Psoas muscle (tissue), 8 donors: Measurements from ENCODE around the gene NINL. TPM values are rescaled to one million over a fixed set of nuclear protein-coding genes. Genes with fewer than 3 reads are reported as not detected.

Experiments
- ATAC-seq, 4 donors: fragments of 200-7000 bp; cut with Tn5 transposase; one replicate each; pipeline ENCODE4 v1.9.1; 2020; ENCODE audit warnings: moderate library complexity in 3 of 4, mild to moderate bottlenecking in 2 of 4
- DNase-seq, 2 donors: peaks; one replicate each; pipeline ENCODE4 v3.0.0-alpha.2; 2020
- H3K27ac ChIP-seq: fragments of 200-600 bp; one replicate; pipeline ENCODE4 v1.8.0; 2022
- H3K27me3 ChIP-seq, 3 donors: fragments of 200-600 bp in 1 of 3; one replicate each; pipeline versions ENCODE4 v1.6.1 to v1.8.0; 2013 to 2022; ENCODE audit warnings: low read length in 2 of 3, mild to moderate bottlenecking in 2 of 3, moderate library complexity in 1 of 3; ENCODE audit not compliant: insufficient read depth in 3 of 3
- H3K36me3 ChIP-seq, 2 donors: fragments of 200-600 bp in 1 of 2; one replicate each; pipeline versions ENCODE4 v1.6.1 to v1.8.0; 2013 to 2022; ENCODE audit warnings: low read depth in 1 of 2, mild to moderate bottlenecking in 1 of 2, moderate library complexity in 1 of 2; ENCODE audit not compliant: insufficient read depth in 1 of 2
- H3K4me1 ChIP-seq: fragments of 200-600 bp; one replicate; pipeline ENCODE4 v1.8.0; 2022
- H3K4me3 ChIP-seq: fragments of 200-600 bp; one replicate; pipeline ENCODE4 v1.8.0; 2022; ENCODE audit warnings: mild to moderate bottlenecking
- H3K9me3 ChIP-seq: fragments of 200-600 bp; one replicate; pipeline ENCODE4 v1.8.0; 2022
- WGBS, 3 donors: extraction: QIAGEN DNeasy Blood & Tissue Kit; methylation state at CpG; one replicate each; pipeline versions ENCODE4 v1.1.6 to v1.1.7; 2013; 5-methylcytosine and 5-hydroxymethylcytosine counted together
- intact Hi-C, 2 donors: fragments of 100-400 bp; cut with DNase I; formaldehyde crosslinking; loops; one replicate each; pipeline versions ENCODE4 v1.11.0 to v1.14.2; 2022
- polyA plus RNA-seq, 3 donors: library from polyadenylated mRNA; stranded (reverse); fragments of 200-250 nt; gene quantifications; one replicate each; pipeline ENCODE4 v1.2.3, GENCODE V29; 2013
- total RNA-seq, 4 donors: library from RNA; stranded (reverse); fragmentation: NEBNext Ultra II Directional in 2 of 4; extraction: Animal tissue kit (Norgen Biotek cat#: 25700) in 2 of 4; gene quantifications; one replicate each; pipeline versions ENCODE4 v1.2.1 to v1.2.4, GENCODE V29; 2021 to 2023
- TF ChIP-seq, protein P1 (sequence below): fragments of 200-600 bp; IDR thresholded peaks from one replicate; pipeline ENCODE4 v1.8.0; 2022; ENCODE audit warnings: antibody characterized with exemption
- donor health status: healthy with polysubstance abuse.
- donor health status: DM: no; HTN: no; CAD: no; lungs with moderate emphysema.
- donor health status: Bipolar disorder and iron deficiency.
- donor health status: healthy.
- donor health status: DM: yes; HTN: yes; CAD: no.
- donor health status: DM: no; HTN: no; CAD: no.
- donor health status: DM: no; HTN: no; CAD: no.
- donor health status: DM: yes; HTN: yes; CAD: no.

Gene NINL
- total and polyA plus RNA-seq, 7 donors: 0.22 to 1.3 (median 0.42) TPM

DNA sequence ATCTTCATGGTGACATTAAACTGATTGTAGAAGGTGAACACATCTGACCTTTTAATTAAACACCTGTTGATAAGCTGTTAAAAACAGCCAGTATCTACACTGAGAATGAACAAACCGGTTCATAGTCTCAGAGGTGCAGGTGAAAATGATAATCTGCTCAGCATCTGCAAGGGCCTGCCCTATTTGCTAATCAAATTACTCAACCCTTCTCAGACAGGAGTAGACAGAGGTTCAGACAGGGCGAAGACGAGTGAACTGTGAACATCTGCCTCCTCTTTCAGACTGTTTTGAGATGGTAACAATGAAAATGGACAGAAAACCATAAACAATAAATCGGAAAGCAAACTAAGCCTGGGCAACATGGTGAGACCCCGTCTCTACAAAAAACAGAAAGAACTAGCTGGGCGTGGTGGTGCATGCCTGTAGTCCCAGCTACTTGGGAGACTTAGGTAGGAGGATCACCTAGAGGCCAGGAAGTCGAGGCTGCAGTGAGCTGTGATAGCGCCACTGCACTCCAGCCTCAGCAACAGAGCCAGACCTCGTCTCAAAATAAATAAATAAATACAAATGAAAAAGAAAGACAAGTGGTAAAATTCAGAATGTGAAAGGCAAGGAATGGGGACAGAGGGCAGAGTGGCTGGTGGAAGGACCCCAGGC, 55.9 kb downstream of the NINL start:
- DNase-seq: no peak
- TF ChIP-seq, protein P1, sequence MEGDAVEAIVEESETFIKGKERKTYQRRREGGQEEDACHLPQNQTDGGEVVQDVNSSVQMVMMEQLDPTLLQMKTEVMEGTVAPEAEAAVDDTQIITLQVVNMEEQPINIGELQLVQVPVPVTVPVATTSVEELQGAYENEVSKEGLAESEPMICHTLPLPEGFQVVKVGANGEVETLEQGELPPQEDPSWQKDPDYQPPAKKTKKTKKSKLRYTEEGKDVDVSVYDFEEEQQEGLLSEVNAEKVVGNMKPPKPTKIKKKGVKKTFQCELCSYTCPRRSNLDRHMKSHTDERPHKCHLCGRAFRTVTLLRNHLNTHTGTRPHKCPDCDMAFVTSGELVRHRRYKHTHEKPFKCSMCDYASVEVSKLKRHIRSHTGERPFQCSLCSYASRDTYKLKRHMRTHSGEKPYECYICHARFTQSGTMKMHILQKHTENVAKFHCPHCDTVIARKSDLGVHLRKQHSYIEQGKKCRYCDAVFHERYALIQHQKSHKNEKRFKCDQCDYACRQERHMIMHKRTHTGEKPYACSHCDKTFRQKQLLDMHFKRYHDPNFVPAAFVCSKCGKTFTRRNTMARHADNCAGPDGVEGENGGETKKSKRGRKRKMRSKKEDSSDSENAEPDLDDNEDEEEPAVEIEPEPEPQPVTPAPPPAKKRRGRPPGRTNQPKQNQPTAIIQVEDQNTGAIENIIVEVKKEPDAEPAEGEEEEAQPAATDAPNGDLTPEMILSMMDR: no peak
- no peaks in the 10 kb centered on the region for H3K36me3 ChIP-seq
- intact Hi-C loops: no loop called here
- no peak overlapping the region for H3K27ac ChIP-seq
- H3K4me3 ChIP-seq: no peak overlapping the region
- H3K4me1 ChIP-seq: no peaks in the 10 kb centered on the region
- no peaks in the 10 kb centered on the region for H3K27me3 ChIP-seq
- H3K9me3 ChIP-seq: no peaks in the 10 kb centered on the region
- no peak for ATAC-seq
- 84 to 92% (median 91%) methylated on average over 9 of the region's 9 CpGs for WGBS, 3 donors

DNA sequence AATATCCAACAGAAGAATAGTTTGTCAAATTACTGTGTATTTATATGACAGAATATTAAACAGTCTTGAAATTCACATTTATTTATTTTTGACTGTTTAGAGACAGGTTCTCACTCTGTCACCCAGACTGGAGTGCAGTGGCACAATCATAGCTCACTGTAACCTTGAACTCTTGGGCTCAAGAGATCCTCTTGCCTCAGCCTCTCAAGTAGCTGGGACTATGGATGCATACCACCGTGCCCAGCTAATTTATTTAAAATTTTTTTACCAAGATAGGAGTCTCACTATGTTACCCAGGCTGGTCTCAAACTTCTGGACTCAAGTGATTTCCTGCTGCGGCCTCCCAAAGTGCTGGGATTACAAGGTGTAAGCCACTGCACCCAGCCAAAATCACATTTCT, 57.4 kb downstream of the NINL start:
- no peaks in the 10 kb centered on the region for H3K27me3 ChIP-seq
- intact Hi-C loops: no loop called here
- DNase-seq (no peak), ATAC-seq (no peak)
- H3K36me3 ChIP-seq: no peaks in the 10 kb centered on the region
- 89 to 100% (median 94%) methylated on average over 2 of the region's 2 CpGs for WGBS, 3 donors
- H3K4me3 ChIP-seq: no peak overlapping the region
- TF ChIP-seq, protein P1: no peak
- H3K9me3 ChIP-seq: no peaks in the 10 kb centered on the region
- no peak overlapping the region for H3K27ac ChIP-seq
- H3K4me1 ChIP-seq: no peaks in the 10 kb centered on the region

DNA sequence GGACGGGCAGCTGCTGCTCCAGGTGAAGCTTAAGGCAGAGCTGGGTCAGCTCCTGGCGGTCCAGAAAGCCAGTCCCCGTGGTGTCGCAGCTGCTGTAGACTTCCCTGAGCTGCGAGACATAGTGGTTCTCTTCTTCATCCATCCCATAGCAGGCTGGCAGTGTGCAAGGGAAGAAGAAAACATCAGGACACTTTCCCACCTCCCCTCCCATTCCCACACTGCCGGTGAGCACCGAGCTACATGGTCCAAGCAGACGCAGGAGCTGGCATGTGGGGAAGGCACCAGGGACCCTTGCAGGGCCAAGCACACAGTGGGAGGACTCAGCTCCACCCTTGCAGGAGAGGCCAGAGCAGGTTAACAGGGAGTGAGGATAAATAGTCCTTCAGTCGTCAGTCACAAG, 58.9 kb downstream of the NINL start:
- ATAC-seq (no peak), DNase-seq (no peak)
- WGBS, 3 donors: 86 to 90% (median 86%) methylated on average over 9 of the region's 9 CpGs
- TF ChIP-seq, protein P1: no peak
- Histone ChIP-seq H3K27me3 (no peaks in the 10 kb centered on the region), H3K27ac (no peak overlapping the region), H3K36me3 (no peaks in the 10 kb centered on the region), H3K4me3 (no peak overlapping the region), H3K4me1 (no peaks in the 10 kb centered on the region), H3K9me3 (no peaks in the 10 kb centered on the region)
- intact Hi-C loops: no loop called here

DNA sequence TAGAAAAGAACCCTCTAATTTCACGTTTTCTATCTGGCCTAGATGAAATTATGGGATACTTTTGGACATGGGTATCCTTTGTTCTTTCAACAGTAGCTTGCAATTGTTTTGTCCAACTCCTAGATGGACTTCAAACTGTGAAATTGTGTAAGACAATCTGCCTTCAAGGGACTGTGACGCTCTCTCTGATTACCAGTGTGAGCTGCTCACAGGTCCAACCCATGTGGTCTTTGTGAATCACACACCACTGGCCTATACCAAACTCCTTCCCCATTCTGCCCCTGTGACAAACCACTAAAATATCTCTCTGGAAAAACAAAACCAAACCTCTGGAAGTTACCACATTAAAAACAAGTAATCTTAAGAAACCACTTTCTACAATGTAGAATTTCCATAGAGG, 59.5 kb downstream of the NINL start:
- Histone ChIP-seq H3K9me3 (no peaks in the 10 kb centered on the region), H3K4me1 (no peaks in the 10 kb centered on the region), H3K4me3 (no peak overlapping the region), H3K27ac (no peak overlapping the region), H3K36me3 (no peaks in the 10 kb centered on the region), H3K27me3 (no peaks in the 10 kb centered on the region)
- no peak for DNase-seq
- WGBS, 3 donors: 54 to 79% (median 66%) methylated on average over 2 of the region's 2 CpGs
- peak in 3 of 4 donors; percentile 27 to 40 (median 37) for ATAC-seq
- TF ChIP-seq, protein P1: no peak
- intact Hi-C loops: no loop called here

DNA sequence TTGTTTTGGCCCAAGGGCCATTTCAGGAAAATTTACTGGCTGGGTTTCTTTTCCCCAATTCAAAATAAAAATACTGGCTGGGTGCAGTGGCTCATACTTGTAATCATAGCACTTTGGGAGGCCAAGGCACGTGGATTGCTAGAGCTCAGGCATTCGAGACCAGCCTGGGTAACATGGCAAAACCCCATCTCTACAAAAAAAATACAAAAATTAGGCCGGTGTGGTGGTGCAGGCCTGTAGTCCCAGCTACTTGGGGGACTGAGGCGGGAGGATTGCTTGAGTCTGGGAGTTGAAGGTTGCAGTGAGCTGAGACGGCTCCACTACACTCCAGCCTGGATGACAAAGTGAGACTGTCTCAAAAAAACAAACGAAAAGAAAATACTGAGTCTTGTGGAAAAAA, 60.0 kb downstream of the NINL start:
- intact Hi-C loops: no loop called here
- no peaks in the 10 kb centered on the region for H3K27me3 ChIP-seq
- no peak overlapping the region for H3K27ac ChIP-seq
- no peaks in the 10 kb centered on the region for H3K9me3 ChIP-seq
- no peak for ATAC-seq
- TF ChIP-seq, protein P1: no peak
- no peak for DNase-seq
- H3K36me3 ChIP-seq: no peaks in the 10 kb centered on the region
- no peaks in the 10 kb centered on the region for H3K4me1 ChIP-seq
- 87 to 91% (median 90%) methylated on average over 6 of the region's 6 CpGs for WGBS, 3 donors
- no peak overlapping the region for H3K4me3 ChIP-seq
